DMS 273 (cell line): ENCODE measurements around the gene OTUD5.
"Not testable (repeated sequence)": the region's sequence is repeated elsewhere in the genome, so short reads cannot be mapped to it uniquely, and the experiment has no call there.

Experiments used
- DNase-seq: peaks from one replicate; lab custom pipeline; 2025; ENCODE audit not compliant: unreplicated experiment; lab: John Stamatoyannopoulos, UW

The OTUD5 gene

GRCh38 chrX:48957477-48957826 is at the start of gene OTUD5:
Gene OTUD5, minus strand, starts transcription at chrX:48957607. Its CDS starts 37 bp downstream, at chrX:48957570.
- peak; percentile 86 for DNase-seq

- no peak for DNase-seq
These were observed 46.3 kb upstream of the OTUD5 start for GRCh38 chrX:49003696-49004095.

- peak; percentile 96 for DNase-seq
These were observed 44.9 kb upstream of the OTUD5 start, which contains the start of gene GRIPAP1 for GRCh38 chrX:49002091-49002935. Gene GRIPAP1, minus strand, starts transcription at chrX:49002264. Its CDS starts 35 bp downstream, at chrX:49002229.

GRCh38 chrX:49001521-49002090 is 44.2 kb upstream of the OTUD5 start:
- peak; percentile 72 for DNase-seq

- DNase-seq: no peak
These were observed 43.2 kb upstream of the OTUD5 start for GRCh38 chrX:49000636-49001035.

- no peak for DNase-seq
These were observed 41.6 kb upstream of the OTUD5 start for GRCh38 chrX:48999030-48999429.

GRCh38 chrX:48998391-48998790 is 41.0 kb upstream of the OTUD5 start:
- DNase-seq: no peak

- no peak for DNase-seq
These were observed 40.5 kb upstream of the OTUD5 start for GRCh38 chrX:48997865-48998264.

GRCh38 chrX:48997455-48997854 is 40.0 kb upstream of the OTUD5 start:
- no peak for DNase-seq

- no peak for DNase-seq
These were observed 39.6 kb upstream of the OTUD5 start for GRCh38 chrX:48996969-48997368.

GRCh38 chrX:48992341-48992740 is 34.9 kb upstream of the OTUD5 start:
- DNase-seq: no peak

GRCh38 chrX:48989483-48989882 is 32.1 kb upstream of the OTUD5 start:
- no peak for DNase-seq

- no peak for DNase-seq
These were observed 26.5 kb upstream of the OTUD5 start for GRCh38 chrX:48983896-48984295.

GRCh38 chrX:48983081-48983480 is 25.7 kb upstream of the OTUD5 start:
- no peak for DNase-seq

GRCh38 chrX:48981178-48981577 is 23.8 kb upstream of the OTUD5 start:
- DNase-seq: no peak

GRCh38 chrX:48980341-48980740 is 22.9 kb upstream of the OTUD5 start:
- DNase-seq: not testable (repeated sequence)

- no peak for DNase-seq
These were observed 20.8 kb upstream of the OTUD5 start for GRCh38 chrX:48978226-48978625.

- no peak for DNase-seq
These were observed 18.7 kb upstream of the OTUD5 start for GRCh38 chrX:48976086-48976485.

- DNase-seq: no peak
These were observed 18.1 kb upstream of the OTUD5 start for GRCh38 chrX:48975541-48975940.

GRCh38 chrX:48975041-48975440 is 17.6 kb upstream of the OTUD5 start:
- DNase-seq: no peak

- no peak for DNase-seq
These were observed 17.2 kb upstream of the OTUD5 start for GRCh38 chrX:48974574-48974973.

- DNase-seq: no peak
These were observed 16.6 kb upstream of the OTUD5 start for GRCh38 chrX:48974033-48974432.
